Mesodermal cell (in vitro differentiated cells): ENCODE results near the gene SMPX.

Experiments
- H3K27ac ChIP-seq: 2 replicates; pipeline ENCODE4 v1.7.0; 2013; ENCODE audit warnings: mild to moderate bottlenecking, low read depth, low read length, moderate library complexity; ENCODE audit not compliant: severe bottlenecking
- H3K36me3 ChIP-seq: 2 replicates; pipeline ENCODE4 v1.7.1; 2013; ENCODE audit warnings: mild to moderate bottlenecking, low read length, moderate library complexity; ENCODE audit not compliant: control insufficient read depth, insufficient read depth
- H3K4me1 ChIP-seq: one replicate; pipeline ENCODE4 v1.7.1; 2013; ENCODE audit warnings: mild to moderate bottlenecking, low read length; ENCODE audit not compliant: insufficient read depth, control insufficient read depth, poor library complexity, severe bottlenecking
- H3K4me3 ChIP-seq: 2 replicates; pipeline ENCODE4 v1.7.0; 2013; ENCODE audit warnings: low read length, control low read depth, mild to moderate bottlenecking; ENCODE audit not compliant: insufficient read depth, poor library complexity, severe bottlenecking; ENCODE audit errors: extremely low read depth
- H3K9me3 ChIP-seq: 2 replicates; pipeline ENCODE4 v1.7.1; 2013; ENCODE audit warnings: mild to moderate bottlenecking, low read length, moderate library complexity; ENCODE audit not compliant: control insufficient read depth
- WGBS, 2 experiments: methylation state at CpG; one replicate each; pipeline ENCODE4 v1.1.5; 2013; ENCODE audit warnings: missing lambda C conversion rate in 2 of 2; ENCODE audit not compliant: insufficient coverage in 2 of 2; 5-methylcytosine and 5-hydroxymethylcytosine counted together

SMPX gene

DNA sequence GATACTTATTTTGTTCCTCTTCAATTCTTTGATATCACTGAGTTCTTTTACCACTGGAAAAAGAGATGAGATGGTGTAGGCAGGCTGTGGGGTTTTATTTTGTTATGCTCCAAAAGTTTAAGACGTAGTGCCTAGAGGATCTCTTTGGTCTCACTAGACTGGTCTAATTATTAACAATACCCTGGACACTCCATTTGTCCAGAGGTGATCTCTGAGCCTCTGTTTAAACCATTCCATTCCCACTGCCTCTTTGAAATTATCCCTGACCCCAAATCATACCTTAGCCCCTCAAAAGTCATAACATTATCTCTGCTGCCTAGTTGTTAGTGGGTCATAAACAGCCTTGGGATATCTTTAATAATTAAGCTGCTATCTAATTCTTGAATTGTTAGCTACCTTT is 24.2 kb downstream of the SMPX start:
- Histone ChIP-seq H3K27ac (no peak overlapping the region), H3K9me3 (no peaks in the 10 kb centered on the region), H3K4me3 (no peak overlapping the region), H3K4me1 (no peaks in the 10 kb centered on the region), H3K36me3 (no peaks in the 10 kb centered on the region)
- WGBS, 2 experiments = no CpG with 5 or more reads among the region's 1 CpG

DNA sequence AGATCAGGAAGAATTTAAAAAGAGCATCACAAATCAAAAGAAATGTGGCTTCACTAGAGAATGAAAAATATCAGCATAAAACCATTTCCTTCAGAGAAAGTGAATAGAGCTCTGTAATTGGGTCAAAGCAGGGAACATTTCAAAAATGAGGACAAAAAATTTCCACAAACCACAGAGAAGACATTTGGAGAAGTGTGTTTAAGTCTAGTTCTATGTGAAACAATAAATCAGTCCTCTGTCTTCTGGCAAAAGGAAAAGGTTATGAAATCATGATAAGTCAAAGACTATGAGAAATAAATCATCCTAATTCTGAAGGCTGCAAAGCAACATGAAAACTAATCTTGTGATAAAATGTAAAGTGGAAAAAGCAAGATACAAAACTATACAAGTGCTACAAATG is 27.9 kb downstream of the SMPX start:
- H3K9me3 ChIP-seq = no peaks in the 10 kb centered on the region
- H3K27ac ChIP-seq = no peak overlapping the region
- H3K4me1 ChIP-seq = no peaks in the 10 kb centered on the region

DNA sequence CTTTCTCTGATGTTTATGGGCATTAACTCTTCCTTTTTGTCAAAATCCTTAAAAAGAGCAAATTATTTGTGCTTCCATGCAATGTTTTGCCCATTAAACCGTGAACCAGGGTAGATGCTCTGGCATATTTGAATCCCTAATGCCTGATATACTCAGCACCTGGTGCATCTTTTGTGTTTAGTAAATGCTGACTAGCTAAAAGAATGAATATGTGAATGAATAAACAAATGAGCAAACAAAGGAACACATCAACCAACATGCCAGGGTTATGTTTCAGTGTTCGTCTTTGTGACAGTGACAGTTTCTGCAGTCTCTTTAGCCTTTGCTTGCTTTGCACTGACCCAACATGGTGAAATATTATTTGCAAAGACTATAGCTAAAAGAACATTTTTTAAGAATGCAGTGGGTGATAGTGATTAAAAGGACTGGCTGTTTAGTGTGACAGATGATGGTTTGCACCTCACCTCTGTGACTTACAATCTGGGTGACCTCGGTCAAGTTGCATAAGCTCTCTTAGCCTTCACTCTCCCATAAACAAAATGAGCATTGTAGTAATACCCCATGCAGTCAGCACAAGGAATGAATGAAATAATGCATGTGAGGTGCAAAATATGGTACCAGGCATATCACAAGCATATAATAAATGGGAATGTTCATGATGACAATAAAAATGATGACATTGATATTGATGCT is 29.5 kb downstream of the SMPX start:
- H3K4me3 ChIP-seq = no peak overlapping the region
- WGBS, 2 experiments = no CpG with 5 or more reads among the region's 3 CpGs

More for the DNA sequence above, 27.9 kb downstream of the SMPX start:
- Histone ChIP-seq H3K4me3 (no peak overlapping the region), H3K36me3 (no peaks in the 10 kb centered on the region)

DNA sequence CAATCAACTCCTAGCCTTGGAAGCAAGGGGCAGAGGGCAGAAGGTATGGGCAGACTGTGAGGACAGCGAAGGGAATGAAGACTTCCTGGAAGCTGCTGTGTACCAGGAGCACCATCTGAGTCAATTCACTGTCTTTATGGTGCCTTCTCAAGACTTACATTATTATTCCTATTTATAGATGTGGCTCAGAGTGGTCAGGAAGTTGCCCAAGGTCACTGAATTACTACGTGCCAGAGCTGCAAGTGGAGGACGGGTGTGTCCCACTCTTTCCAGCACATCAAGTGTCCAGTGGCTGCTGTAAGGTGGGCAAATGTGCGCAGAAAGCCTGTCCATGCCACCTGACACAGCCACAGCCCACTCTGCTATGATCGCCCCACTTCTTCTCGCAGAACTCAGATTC is 32.0 kb downstream of the SMPX start:
- WGBS, 2 experiments = 90% methylated on average over 2 of the region's 6 CpGs; no CpG with 5 or more reads in 1 of the 2 experiments
- Histone ChIP-seq H3K27ac (no peak overlapping the region), H3K9me3 (no peaks in the 10 kb centered on the region), H3K36me3 (no peaks in the 10 kb centered on the region), H3K4me1 (no peaks in the 10 kb centered on the region), H3K4me3 (no peak overlapping the region)

More for the DNA sequence above, 29.5 kb downstream of the SMPX start:
- Histone ChIP-seq H3K27ac (no peak overlapping the region), H3K36me3 (no peaks in the 10 kb centered on the region), H3K9me3 (no peaks in the 10 kb centered on the region), H3K4me1 (no peaks in the 10 kb centered on the region)

DNA sequence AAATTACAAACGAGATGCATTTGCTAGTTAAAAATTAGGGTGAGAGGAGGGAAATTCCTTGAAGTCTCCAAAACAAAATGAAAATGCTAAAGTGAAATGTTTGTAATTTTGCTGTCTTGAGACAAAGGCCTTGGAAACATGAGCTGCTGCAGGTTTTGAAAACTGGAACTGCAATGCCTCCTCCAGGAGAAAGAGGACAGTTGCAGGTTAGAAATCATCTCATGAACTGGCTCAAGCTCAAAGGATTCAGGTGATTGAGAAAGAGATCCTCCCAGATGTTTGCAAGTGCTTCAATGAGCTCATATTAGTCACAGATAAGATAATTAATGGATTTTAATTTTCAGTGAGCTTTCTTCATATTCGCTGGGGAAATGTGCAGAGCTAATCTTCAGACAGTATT is 32.4 kb downstream of the SMPX start:
- Histone ChIP-seq H3K9me3 (no peaks in the 10 kb centered on the region), H3K36me3 (no peaks in the 10 kb centered on the region), H3K4me1 (no peaks in the 10 kb centered on the region), H3K27ac (no peak overlapping the region), H3K4me3 (no peak overlapping the region)
- no CpG with 5 or more reads among the region's 2 CpGs for WGBS, 2 experiments

DNA sequence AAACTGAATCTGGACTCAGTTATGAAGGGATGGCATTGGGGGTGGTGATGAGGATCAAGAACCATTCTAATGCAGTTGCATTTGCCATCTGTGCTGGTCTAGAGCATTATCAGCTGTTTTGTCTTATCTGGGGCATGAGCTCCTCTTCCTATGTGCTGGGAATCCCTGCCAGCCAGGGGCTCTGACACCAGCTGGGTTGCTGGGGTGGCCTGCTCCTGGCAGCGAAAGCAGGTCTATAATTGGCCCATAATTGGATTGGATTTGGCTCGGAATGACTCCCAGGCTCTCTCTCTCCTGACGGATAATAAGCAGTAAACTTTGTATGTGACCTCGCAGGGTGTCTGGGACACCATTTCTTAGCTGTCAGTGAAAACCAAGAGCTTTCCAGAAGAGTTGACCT is 34.1 kb downstream of the SMPX start:
- no peaks in the 10 kb centered on the region for H3K36me3 ChIP-seq
- WGBS, 2 experiments = 69 to 100% methylated on average over 1 to 3 of the region's 4 CpGs

DNA sequence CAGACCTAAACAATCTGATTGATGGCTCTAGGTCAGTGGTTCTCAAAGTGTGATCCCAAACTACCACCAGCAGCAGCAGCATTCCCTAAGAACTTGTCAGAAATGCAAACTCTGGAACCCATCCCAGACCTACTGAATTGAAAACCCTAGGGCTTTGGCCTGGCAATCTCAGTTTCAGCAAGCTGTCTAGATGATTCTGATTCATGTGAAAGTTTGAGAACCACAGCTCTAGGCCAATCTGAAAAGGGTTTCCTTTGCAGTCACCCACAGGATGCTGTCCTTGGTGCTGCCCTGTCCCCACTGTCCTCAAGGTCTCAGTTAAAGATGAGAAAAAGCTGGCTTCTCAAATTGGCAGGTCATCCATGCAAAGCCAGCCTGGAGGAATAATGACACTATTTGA is 34.8 kb downstream of the SMPX start:
- H3K27ac ChIP-seq = no peak overlapping the region
- H3K36me3 ChIP-seq = no peaks in the 10 kb centered on the region
- no peak overlapping the region for H3K4me3 ChIP-seq
- H3K9me3 ChIP-seq = no peaks in the 10 kb centered on the region
- H3K4me1 ChIP-seq = no peaks in the 10 kb centered on the region

More for the DNA sequence above, 34.1 kb downstream of the SMPX start:
- Histone ChIP-seq H3K27ac (no peak overlapping the region), H3K4me3 (no peak overlapping the region), H3K9me3 (no peaks in the 10 kb centered on the region), H3K4me1 (no peaks in the 10 kb centered on the region)

DNA sequence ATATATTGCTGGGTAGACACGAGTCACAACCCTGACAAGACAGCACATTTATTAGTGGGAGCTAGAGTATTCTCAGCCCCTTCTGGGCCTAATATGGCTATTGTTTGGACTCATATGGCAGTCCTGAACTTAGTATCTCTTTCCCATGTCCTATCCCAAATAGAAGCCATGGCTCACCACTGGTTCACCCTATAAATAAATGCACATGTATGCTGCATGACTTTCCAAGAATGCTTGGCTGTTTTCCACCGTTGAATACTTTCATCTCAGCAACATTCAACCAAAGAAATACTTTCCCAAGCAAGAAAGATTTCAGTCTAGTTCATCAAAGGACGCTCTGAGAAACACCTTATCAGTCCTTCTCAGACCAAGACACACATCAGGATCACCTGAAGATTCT is 36.7 kb downstream of the SMPX start:
- no peak overlapping the region for H3K27ac ChIP-seq
- H3K9me3 ChIP-seq = no peaks in the 10 kb centered on the region
- no peaks in the 10 kb centered on the region for H3K4me1 ChIP-seq
- 79 to 100% methylated on average over 2 of the region's 3 CpGs for WGBS, 2 experiments
- H3K4me3 ChIP-seq = no peak overlapping the region
- H3K36me3 ChIP-seq = no peaks in the 10 kb centered on the region

DNA sequence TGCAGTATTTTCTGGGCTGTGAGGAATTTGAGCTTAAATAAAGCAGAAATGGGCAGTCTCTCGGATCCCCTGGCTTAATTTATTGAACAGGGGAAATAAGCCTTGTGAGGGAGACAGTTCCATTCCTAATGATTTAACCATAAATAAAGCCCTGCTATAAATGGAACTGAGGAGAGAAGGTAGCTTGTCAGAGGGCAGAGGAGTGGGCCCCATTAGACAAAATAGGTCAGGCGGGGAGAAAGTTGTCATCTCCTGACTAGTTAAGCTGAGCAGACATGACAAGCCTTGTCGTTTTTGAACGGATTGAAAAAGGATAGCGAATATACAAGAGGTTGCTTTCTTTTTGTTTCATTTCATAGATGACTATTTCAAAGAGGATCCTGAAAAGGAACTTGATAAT is 39.3 kb downstream of the SMPX start:
- 86 to 100% methylated on average over 1 to 4 of the region's 5 CpGs for WGBS, 2 experiments
- H3K36me3 ChIP-seq = no peaks in the 10 kb centered on the region
- no peaks in the 10 kb centered on the region for H3K4me1 ChIP-seq
- H3K27ac ChIP-seq = no peak overlapping the region
- H3K9me3 ChIP-seq = no peaks in the 10 kb centered on the region
- H3K4me3 ChIP-seq = no peak overlapping the region

DNA sequence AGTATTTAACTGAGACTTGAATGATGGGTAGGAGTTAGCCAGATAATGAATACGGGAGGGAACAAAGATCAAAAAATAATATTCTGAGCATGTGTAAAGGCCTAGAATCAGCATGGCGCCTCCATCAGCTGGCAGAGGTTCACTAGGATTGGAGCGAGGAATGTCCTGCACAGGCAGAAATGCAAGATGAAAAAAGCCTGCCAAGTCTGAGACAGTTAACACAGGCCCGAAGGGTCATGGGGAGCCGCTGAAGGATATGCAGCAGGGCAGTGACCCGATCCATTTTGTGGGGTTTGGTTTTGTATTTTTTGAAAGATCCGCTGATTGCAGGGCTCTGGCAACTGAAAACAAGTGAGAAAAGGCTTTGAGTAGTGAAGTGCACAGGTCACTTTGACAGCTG is 40.1 kb downstream of the SMPX start:
- 87 to 94% methylated on average over 5 to 6 of the region's 7 CpGs for WGBS, 2 experiments
- H3K27ac ChIP-seq = no peak overlapping the region

DNA sequence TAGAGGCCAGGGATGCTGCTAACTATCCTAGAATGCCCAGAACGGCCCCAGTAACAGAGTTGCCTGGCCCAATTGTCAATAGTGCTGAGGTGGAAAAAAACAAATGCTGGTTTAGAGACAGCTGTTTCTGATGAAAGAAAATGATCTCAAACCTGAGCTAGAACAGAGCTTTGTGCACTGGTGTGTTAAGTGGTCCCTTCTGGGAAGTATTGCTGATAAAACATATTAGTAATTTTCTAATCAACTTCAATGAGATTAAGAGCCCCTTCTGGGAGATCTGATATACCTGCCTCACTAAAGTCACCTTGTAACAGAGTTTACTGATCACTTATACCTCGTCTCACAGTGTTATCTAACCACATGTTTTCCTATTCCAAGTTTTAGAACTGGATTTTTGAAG is 42.1 kb downstream of the SMPX start:
- no peaks in the 10 kb centered on the region for H3K9me3 ChIP-seq
- H3K4me1 ChIP-seq = no peaks in the 10 kb centered on the region
- WGBS, 2 experiments = 80% methylated on average over 1 of the region's 2 CpGs
- H3K4me3 ChIP-seq = no peak overlapping the region
- H3K36me3 ChIP-seq = no peaks in the 10 kb centered on the region
- H3K27ac ChIP-seq = no peak overlapping the region

More for the DNA sequence above, 40.1 kb downstream of the SMPX start:
- no peaks in the 10 kb centered on the region for H3K36me3 ChIP-seq
- no peaks in the 10 kb centered on the region for H3K4me1 ChIP-seq
- H3K4me3 ChIP-seq = no peak overlapping the region
- no peaks in the 10 kb centered on the region for H3K9me3 ChIP-seq
